ENCODE data around the gene ZSCAN30. TPM values are rescaled to one million over a fixed set of nuclear protein-coding genes. Genes with fewer than 3 reads are reported as not detected.
"Not testable (repeated sequence)": the region's sequence is repeated elsewhere in the genome, so short reads cannot be mapped to it uniquely, and the experiment has no call there.

Gene ZSCAN30
- total and polyA plus RNA-seq, 4 donors: 22.7 to 40.3 (median 32.3) TPM

DNA sequence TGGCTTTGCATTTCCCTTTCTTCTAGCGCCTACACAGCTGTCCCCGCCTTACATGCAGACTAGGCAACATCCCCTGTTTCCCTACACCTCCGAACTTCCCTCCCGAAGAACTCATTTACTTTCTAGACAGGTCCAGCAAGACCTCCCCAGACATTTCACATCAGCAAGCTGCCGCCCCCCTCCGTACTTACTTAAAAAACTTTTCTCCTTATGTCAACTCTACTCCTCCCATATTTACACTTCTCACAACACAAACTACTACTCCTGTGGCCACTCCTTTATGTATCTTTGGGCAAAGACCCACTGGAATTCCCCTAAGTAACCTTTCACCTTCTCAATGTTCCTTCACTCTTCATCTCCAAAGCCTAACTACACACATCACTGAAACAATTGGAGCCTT, 69.6 kb downstream of the ZSCAN30 start:
- WGBS (ENCODE audit: insufficient coverage): 76% methylated on average over 6 of the region's 6 CpGs
- Histone ChIP-seq H3K36me3 (ENCODE audit: control insufficient read depth, insufficient read depth, low read length) (no peaks in the 10 kb centered on the region), H3K27me3 (ENCODE audit: control insufficient read depth, insufficient read depth, low read length) (no peaks in the 10 kb centered on the region), H3K4me1 (ENCODE audit: control insufficient read depth, insufficient read depth, low read length) (no peaks in the 10 kb centered on the region), H3K9me3 (ENCODE audit: control insufficient read depth, insufficient read depth, low read length) (no peaks in the 10 kb centered on the region), H3K4me3 (ENCODE audit: low read depth, low read length) (no peak overlapping the region), H3K27ac (ENCODE audit: low read depth, low read length) (no peak overlapping the region)
- DNase-seq (ENCODE audit: low read depth in 4 of 6, low spot score in 6 of 6): no peak

DNA sequence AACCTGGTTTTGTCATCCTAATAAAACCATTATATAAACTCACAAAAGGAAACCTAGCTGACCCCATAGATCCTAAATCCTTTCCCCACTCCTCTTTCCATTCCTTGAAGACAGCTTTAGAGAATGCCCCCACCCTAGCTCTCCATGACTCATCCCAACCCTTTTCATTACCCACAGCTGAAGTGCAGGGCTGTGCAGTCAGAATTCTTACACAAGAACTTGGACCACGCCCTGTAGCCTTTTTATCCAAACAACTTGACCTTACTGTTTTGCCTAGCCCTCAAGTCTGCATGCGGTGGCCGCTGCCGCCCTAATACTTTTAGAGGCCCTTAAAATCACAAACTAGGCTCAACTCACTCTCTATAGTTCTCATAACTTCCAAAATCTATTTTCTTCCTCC, 70.7 kb downstream of the ZSCAN30 start:
- 95% methylated on average over 4 of the region's 4 CpGs for WGBS (ENCODE audit: insufficient coverage)
- not testable (repeated sequence) for H3K4me1 ChIP-seq (ENCODE audit: control insufficient read depth, insufficient read depth, low read length); H3K36me3 ChIP-seq (ENCODE audit: control insufficient read depth, insufficient read depth, low read length); H3K9me3 ChIP-seq (ENCODE audit: control insufficient read depth, insufficient read depth, low read length); DNase-seq (ENCODE audit: low read depth in 4 of 6, low spot score in 6 of 6); H3K4me3 ChIP-seq (ENCODE audit: low read depth, low read length); H3K27me3 ChIP-seq (ENCODE audit: control insufficient read depth, insufficient read depth, low read length); H3K27ac ChIP-seq (ENCODE audit: low read depth, low read length)

DNA sequence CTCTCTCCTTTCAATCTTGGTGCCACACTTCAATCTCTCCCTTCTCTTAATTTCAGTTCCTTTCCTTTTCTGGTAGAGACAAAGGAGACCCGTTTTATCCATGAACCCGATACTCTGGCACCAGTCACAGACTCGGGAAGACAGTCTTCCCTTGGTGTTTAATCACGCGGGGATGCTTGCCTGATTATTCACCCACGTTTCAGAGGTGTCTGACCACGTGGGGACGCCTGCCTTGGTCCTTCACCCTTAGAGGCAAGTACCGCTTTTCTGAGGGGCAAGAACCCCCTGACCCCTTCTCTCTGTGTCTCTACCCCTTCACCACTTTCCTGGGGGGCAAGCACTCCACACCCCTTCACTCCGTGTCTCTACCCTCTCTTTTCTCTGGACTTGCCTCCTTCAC, 73.4 kb downstream of the ZSCAN30 start:
- DNase-seq (ENCODE audit: low read depth in 4 of 6, low spot score in 6 of 6); H3K4me3 ChIP-seq (ENCODE audit: low read depth, low read length); H3K27ac ChIP-seq (ENCODE audit: low read depth, low read length); H3K9me3 ChIP-seq (ENCODE audit: control insufficient read depth, insufficient read depth, low read length); H3K27me3 ChIP-seq (ENCODE audit: control insufficient read depth, insufficient read depth, low read length); H3K36me3 ChIP-seq (ENCODE audit: control insufficient read depth, insufficient read depth, low read length); H3K4me1 ChIP-seq (ENCODE audit: control insufficient read depth, insufficient read depth, low read length): not testable (repeated sequence)
- 88% methylated on average over 10 of the region's 10 CpGs for WGBS (ENCODE audit: insufficient coverage)

DNA sequence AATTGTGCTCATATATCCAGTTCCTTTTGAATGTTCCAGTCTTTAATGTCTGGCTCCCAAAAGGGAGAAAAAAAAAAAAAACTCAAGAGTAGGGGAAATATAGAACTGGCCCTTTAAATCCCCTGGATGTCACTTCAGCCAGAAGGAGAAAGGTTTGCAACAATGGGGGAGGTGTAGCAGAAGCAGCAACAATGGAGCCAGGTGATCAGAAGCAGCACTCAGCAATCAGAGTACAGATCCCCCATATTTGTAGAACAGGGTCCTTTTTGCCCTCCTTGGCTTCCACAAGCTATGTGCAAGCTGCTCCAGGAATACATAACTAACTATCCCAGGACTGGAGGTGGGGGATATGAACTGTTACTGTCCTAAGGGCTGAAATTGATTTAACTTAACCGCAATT, 75.0 kb downstream of the ZSCAN30 start:
- Histone ChIP-seq H3K36me3 (ENCODE audit: control insufficient read depth, insufficient read depth, low read length) (no peaks in the 10 kb centered on the region), H3K27ac (ENCODE audit: low read depth, low read length) (no peak overlapping the region), H3K27me3 (ENCODE audit: control insufficient read depth, insufficient read depth, low read length) (no peaks in the 10 kb centered on the region), H3K9me3 (ENCODE audit: control insufficient read depth, insufficient read depth, low read length) (no peaks in the 10 kb centered on the region), H3K4me3 (ENCODE audit: low read depth, low read length) (no peak overlapping the region), H3K4me1 (ENCODE audit: control insufficient read depth, insufficient read depth, low read length) (no peaks in the 10 kb centered on the region)
- DNase-seq (ENCODE audit: low read depth in 4 of 6, low spot score in 6 of 6): no peak
- WGBS (ENCODE audit: insufficient coverage): no CpG with 5 or more reads among the region's 1 CpG

DNA sequence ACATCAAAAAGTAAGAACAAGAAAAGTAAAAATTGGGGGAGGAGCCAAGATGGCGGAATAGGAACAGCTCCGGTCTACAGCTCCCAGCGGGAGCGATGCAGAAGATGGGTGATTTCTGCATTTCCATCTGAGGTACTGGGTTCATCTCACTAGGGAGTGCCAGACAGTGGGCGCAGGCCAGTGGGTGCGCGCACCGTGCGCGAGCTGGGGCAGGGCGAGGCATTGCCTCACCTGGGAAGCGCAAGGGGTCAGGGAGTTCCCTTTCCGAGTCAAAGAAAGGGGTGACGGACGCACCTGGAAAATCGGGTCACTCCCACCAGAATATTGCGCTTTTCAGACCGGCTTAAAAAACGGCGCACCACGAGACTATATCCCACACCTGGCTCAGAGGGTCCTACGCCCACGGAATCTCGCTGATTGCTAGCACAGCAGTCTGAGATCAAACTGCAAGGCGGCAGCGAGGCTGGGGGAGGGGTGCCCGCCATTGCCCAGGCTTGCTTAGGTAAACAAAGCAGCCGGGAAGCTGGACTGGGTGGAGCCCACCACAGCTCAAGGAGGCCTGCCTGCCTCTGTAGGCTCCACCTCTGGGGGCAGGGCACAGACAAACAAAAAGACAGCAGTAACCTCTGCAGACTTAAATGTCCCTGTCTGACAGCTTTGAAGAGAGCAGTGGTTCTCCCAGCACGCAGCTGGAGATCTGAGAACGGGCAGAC, 84.1 kb downstream of the ZSCAN30 start:
- not testable (repeated sequence) for H3K27me3 ChIP-seq (ENCODE audit: control insufficient read depth, insufficient read depth, low read length); H3K4me1 ChIP-seq (ENCODE audit: control insufficient read depth, insufficient read depth, low read length); H3K4me3 ChIP-seq (ENCODE audit: low read depth, low read length); H3K36me3 ChIP-seq (ENCODE audit: control insufficient read depth, insufficient read depth, low read length); DNase-seq (ENCODE audit: low read depth in 4 of 6, low spot score in 6 of 6); H3K27ac ChIP-seq (ENCODE audit: low read depth, low read length); H3K9me3 ChIP-seq (ENCODE audit: control insufficient read depth, insufficient read depth, low read length)
- WGBS (ENCODE audit: insufficient coverage): 100% methylated on average over 4 of the region's 30 CpGs

DNA sequence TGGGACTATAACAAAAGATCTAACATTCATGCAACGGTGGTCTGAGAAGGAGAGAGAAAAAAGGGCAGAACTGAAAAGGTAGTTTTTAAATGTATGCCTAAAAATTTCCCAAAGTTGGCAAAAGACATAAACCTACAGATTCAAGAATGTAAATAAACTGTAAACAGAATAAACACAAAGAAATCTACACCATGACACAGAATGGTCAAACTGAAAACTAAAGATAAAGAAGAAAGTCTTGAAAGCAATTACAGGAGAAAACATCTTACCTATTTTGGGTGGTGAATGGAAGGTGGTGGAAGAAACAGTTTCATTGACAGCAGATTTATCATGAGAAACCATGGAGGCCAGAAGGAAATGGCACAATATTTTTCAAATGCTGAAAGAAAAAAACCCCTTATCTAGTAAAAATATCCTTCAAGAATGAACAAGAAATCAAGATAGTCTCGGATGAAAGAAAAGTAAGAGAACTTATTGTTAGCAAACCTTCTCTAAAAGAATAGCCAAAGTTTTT, 84.8 kb downstream of the ZSCAN30 start:
- H3K27me3 ChIP-seq (ENCODE audit: control insufficient read depth, insufficient read depth, low read length): no peaks in the 10 kb centered on the region

DNA sequence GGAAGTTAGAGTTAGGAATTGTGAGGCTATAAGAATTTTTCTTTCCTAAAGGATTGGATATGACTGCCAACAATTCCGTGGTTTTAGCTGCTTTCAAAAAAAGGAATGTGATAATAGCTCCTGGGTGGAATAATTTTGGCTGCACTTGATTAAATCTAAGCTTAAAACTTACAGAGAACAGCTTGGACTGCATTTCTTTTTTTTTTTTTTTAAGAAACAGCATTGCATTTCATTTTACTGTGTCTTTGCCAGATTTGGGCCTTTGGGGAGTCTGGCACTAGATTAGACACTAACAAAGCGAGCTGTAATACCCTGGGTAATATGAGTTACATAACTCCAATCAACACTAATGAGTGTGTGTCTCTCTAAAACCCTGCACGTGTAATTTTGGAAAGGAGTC, 87.0 kb downstream of the ZSCAN30 start:
- no CpG with 5 or more reads among the region's 3 CpGs for WGBS (ENCODE audit: insufficient coverage)

More for the DNA sequence above, 84.8 kb downstream of the ZSCAN30 start:
- no peaks in the 10 kb centered on the region for H3K4me1 ChIP-seq (ENCODE audit: control insufficient read depth, insufficient read depth, low read length)
- WGBS (ENCODE audit: insufficient coverage): no CpG with 5 or more reads among the region's 2 CpGs
- H3K36me3 ChIP-seq (ENCODE audit: control insufficient read depth, insufficient read depth, low read length): no peaks in the 10 kb centered on the region
- DNase-seq (ENCODE audit: low read depth in 4 of 6, low spot score in 6 of 6): no peak
- no peak overlapping the region for H3K27ac ChIP-seq (ENCODE audit: low read depth, low read length)
- H3K9me3 ChIP-seq (ENCODE audit: control insufficient read depth, insufficient read depth, low read length): peaks cover 2% of the 10 kb centered on the region
- H3K4me3 ChIP-seq (ENCODE audit: low read depth, low read length): no peak overlapping the region

DNA sequence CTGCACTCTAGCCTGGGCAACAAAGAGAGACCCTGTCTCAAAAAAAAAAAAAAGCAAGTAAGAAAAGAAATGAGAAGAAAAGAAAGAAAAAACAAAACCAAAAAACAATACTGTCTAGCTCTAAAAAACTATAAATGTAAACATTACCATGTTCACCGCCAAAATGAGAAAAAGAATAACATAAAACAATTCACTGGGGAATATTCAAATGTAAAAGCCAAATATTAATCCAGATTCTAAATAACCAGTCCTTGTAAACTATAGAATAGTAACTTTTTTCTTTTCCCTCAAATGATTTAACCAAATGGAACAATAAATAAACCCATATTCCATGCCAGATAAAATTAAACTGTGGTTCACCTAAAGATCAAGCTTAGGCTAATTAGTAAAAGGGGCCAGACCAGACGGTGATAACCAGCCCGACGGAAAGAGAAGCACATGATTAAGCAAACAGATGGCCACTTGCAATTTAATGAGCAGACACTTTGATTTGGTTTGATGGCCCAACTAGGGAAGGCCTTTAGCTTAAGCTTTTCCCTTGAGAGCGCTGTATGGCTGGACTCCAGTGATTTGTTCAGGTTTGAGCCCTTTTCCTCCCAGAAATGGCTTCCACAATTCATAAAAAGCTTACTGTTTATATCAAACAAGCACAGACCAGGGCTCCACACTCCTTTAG, 88.6 kb downstream of the ZSCAN30 start:
- Histone ChIP-seq H3K9me3 (ENCODE audit: control insufficient read depth, insufficient read depth, low read length) (peaks cover 2% of the 10 kb centered on the region), H3K4me1 (ENCODE audit: control insufficient read depth, insufficient read depth, low read length) (no peaks in the 10 kb centered on the region), H3K4me3 (ENCODE audit: low read depth, low read length) (no peak overlapping the region), H3K27me3 (ENCODE audit: control insufficient read depth, insufficient read depth, low read length) (no peaks in the 10 kb centered on the region), H3K36me3 (ENCODE audit: control insufficient read depth, insufficient read depth, low read length) (no peaks in the 10 kb centered on the region), H3K27ac (ENCODE audit: low read depth, low read length) (no peak overlapping the region)
- DNase-seq (ENCODE audit: low read depth in 4 of 6, low spot score in 6 of 6): peak in 2 of 6 donors; percentile 53 to 69
- WGBS (ENCODE audit: insufficient coverage): 50% methylated on average over 1 of the region's 5 CpGs

More for the DNA sequence above, 87.0 kb downstream of the ZSCAN30 start:
- DNase-seq (ENCODE audit: low read depth in 4 of 6, low spot score in 6 of 6): peak in 2 of 6 donors; percentile 77 to 88
- Histone ChIP-seq H3K4me3 (ENCODE audit: low read depth, low read length) (no peak overlapping the region), H3K36me3 (ENCODE audit: control insufficient read depth, insufficient read depth, low read length) (no peaks in the 10 kb centered on the region), H3K27ac (ENCODE audit: low read depth, low read length) (no peak overlapping the region), H3K4me1 (ENCODE audit: control insufficient read depth, insufficient read depth, low read length) (no peaks in the 10 kb centered on the region), H3K9me3 (ENCODE audit: control insufficient read depth, insufficient read depth, low read length) (peaks cover 2% of the 10 kb centered on the region), H3K27me3 (ENCODE audit: control insufficient read depth, insufficient read depth, low read length) (no peaks in the 10 kb centered on the region)

All from spinal cord (tissue), 10 donors.